CD4-positive, alpha-beta T cell (primary cell): ENCODE results near the gene ORC3. TPM values are rescaled to one million over a fixed set of nuclear protein-coding genes. Genes with fewer than 3 reads are reported as not detected.
"Not testable (repeated sequence)": the region's sequence is repeated elsewhere in the genome, so short reads cannot be mapped to it uniquely, and the experiment has no call there.

ENCODE experiments used
- ATAC-seq: fragments of 200-7000 bp; cut with Tn5 transposase; one replicate; pipeline ENCODE4 v1.10.0; 2022; ENCODE audit warnings: mild to moderate bottlenecking; ENCODE audit not compliant: poor library complexity
- CTCF ChIA-PET: fragments of 350-600 bp; sonication (Branson Sonifier 250); formaldehyde crosslinking; loops from one replicate; lab custom pipeline; 2021; ENCODE audit warnings: antibody characterized with exemption, inconsistent platforms; lab: Charles Lee
- POLR2A ChIA-PET: fragments of 350-600 bp; sonication (Branson Sonifier 250); formaldehyde crosslinking; loops from one replicate; lab custom pipeline; 2021; ENCODE audit warnings: antibody characterized with exemption, inconsistent platforms; lab: Charles Lee
- DNase-seq, 14 experiments: peaks; one replicate each; pipeline ENCODE4 v3.0.0-alpha.2; 2013 to 2020; ENCODE audit warnings: mixed read lengths in 2 of 14
- H3K27ac ChIP-seq, 2 donors: one replicate each; pipeline versions ENCODE4 v1.5.1 to v1.7.0; 2013; ENCODE audit warnings: low read length in 2 of 2, low read depth in 1 of 2, mild to moderate bottlenecking in 1 of 2
- H3K27me3 ChIP-seq, 2 experiments: 1 replicate in 1 of 2; 2 replicates in 1 of 2; pipeline versions ENCODE4 v1.6.1 to v1.7.0; 2013; ENCODE audit warnings: low read length in 2 of 2, control low read depth in 1 of 2, mild to moderate bottlenecking in 1 of 2, moderate library complexity in 1 of 2; ENCODE audit not compliant: insufficient read depth in 2 of 2, control insufficient read depth in 1 of 2
- H3K36me3 ChIP-seq: one replicate; pipeline ENCODE4 v1.6.1; 2013; ENCODE audit warnings: low read length, control low read depth; ENCODE audit not compliant: insufficient read depth
- H3K4me1 ChIP-seq: one replicate; pipeline ENCODE4 v1.6.1; 2013; ENCODE audit warnings: low read length, control low read depth; ENCODE audit not compliant: insufficient read depth
- H3K4me3 ChIP-seq: one replicate; pipeline ENCODE4 v1.5.1; 2013; ENCODE audit warnings: mild to moderate bottlenecking, low read length, moderate library complexity
- H3K9me3 ChIP-seq, 2 experiments: 1 replicate in 1 of 2; 2 replicates in 1 of 2; pipeline versions ENCODE4 v1.6.1 to v1.7.0; 2013; ENCODE audit warnings: low read length in 2 of 2, mild to moderate bottlenecking in 2 of 2, control low read depth in 1 of 2, moderate library complexity in 1 of 2; ENCODE audit not compliant: control insufficient read depth in 1 of 2, insufficient read depth in 1 of 2
- H3K27ac Mint-ChIP-seq: one replicate; pipeline ENCODE4 v1.8.0; 2020; ENCODE audit warnings: mixed read lengths
- H3K27me3 Mint-ChIP-seq: one replicate; pipeline ENCODE4 v1.8.0; 2021; ENCODE audit warnings: mixed read lengths
- H3K36me3 Mint-ChIP-seq: one replicate; pipeline ENCODE4 v1.8.0; 2021; ENCODE audit warnings: low read depth, mixed read lengths
- H3K4me1 Mint-ChIP-seq: one replicate; pipeline ENCODE4 v1.8.0; 2021; ENCODE audit warnings: low read depth, mixed read lengths
- H3K4me3 Mint-ChIP-seq: one replicate; pipeline ENCODE4 v1.8.0; 2020; ENCODE audit warnings: mild to moderate bottlenecking, mixed read lengths
- H3K9me3 Mint-ChIP-seq: one replicate; pipeline ENCODE4 v1.8.0; 2020; ENCODE audit warnings: mixed read lengths
- intact Hi-C, 2 experiments: fragments of 100-400 bp; cut with DNase I in 1 of 2; cut with micrococcal nuclease in 1 of 2; formaldehyde crosslinking; loops; one replicate each; pipeline versions ENCODE4 v1.15.1 to v1.9.0; 2023 to 2025; cut with DNase I, micrococcal nuclease
- total RNA-seq, 174 experiments: library from RNA in 2 of 174; stranded (reverse) in 2 of 174; gene quantifications; one replicate each; pipeline ENCODE4 v1.2.3 and lab custom pipeline; 2021 to 2026
- TF ChIP-seq, protein P1 (sequence below): fragments of 200-600 bp; IDR thresholded peaks from one replicate; pipeline ENCODE4 v1.8.0; 2022; ENCODE audit warnings: antibody characterized with exemption, mild to moderate bottlenecking

Gene ORC3
- total RNA-seq, 2 experiments from 2014 or later, result 12.1 to 12.9 TPM

DNA sequence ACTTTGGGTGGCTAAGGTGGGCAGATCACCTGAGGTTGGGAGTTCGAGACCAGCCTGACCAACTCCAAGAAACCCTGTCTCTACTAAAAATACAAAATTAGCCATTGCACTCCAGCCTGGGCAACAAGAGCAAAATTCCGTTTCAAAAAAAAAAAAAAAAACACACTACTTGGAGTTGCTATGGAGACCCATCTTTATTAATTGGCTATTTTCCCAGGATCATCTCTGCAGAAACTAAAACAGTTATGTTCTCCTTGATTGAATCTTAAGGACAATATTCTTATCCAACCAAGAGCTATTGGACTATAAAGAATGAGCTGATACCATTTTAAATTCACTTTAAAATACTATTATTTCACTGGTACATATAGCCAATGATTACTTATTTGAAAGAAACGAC, 97.4 kb downstream of the ORC3 start:
- no peaks in the 10 kb centered on the region for H3K27me3 Mint-ChIP-seq
- ChIA-PET POLR2A (interaction anchor here (0.8 to 1.2 kb wide), 2 partner anchors 10 to 14 kb away, joined by 3 to 7 read pairs; partner anchors contain the start of gene AKIRIN2), CTCF (interaction anchor here (1.0 kb wide), 1 partner anchor 34 kb away, joined by 3 read pairs; no protein-coding TSS in a partner anchor)
- Histone ChIP-seq H3K9me3 (no peaks in the 10 kb centered on the region), H3K4me3 (no peak overlapping the region), H3K4me1 (peaks cover 40% of the 10 kb centered on the region), H3K36me3 (peaks cover 7% of the 10 kb centered on the region), H3K27ac (no peak overlapping the region), H3K27me3 (no peaks in the 10 kb centered on the region)
- ATAC-seq, result no peak
- no peaks in the 10 kb centered on the region for H3K9me3 Mint-ChIP-seq
- intact Hi-C loops, result no loop called here
- DNase-seq, result no peak
- TF ChIP-seq, protein P1, sequence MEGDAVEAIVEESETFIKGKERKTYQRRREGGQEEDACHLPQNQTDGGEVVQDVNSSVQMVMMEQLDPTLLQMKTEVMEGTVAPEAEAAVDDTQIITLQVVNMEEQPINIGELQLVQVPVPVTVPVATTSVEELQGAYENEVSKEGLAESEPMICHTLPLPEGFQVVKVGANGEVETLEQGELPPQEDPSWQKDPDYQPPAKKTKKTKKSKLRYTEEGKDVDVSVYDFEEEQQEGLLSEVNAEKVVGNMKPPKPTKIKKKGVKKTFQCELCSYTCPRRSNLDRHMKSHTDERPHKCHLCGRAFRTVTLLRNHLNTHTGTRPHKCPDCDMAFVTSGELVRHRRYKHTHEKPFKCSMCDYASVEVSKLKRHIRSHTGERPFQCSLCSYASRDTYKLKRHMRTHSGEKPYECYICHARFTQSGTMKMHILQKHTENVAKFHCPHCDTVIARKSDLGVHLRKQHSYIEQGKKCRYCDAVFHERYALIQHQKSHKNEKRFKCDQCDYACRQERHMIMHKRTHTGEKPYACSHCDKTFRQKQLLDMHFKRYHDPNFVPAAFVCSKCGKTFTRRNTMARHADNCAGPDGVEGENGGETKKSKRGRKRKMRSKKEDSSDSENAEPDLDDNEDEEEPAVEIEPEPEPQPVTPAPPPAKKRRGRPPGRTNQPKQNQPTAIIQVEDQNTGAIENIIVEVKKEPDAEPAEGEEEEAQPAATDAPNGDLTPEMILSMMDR, result no peak
- H3K4me3 Mint-ChIP-seq, result no peak overlapping the region
- H3K4me1 Mint-ChIP-seq, result peaks cover 81% of the 10 kb centered on the region
- H3K27ac Mint-ChIP-seq, result no peak overlapping the region
- peaks cover 35% of the 10 kb centered on the region for H3K36me3 Mint-ChIP-seq

- not testable (repeated sequence) for DNase-seq, H3K4me3 Mint-ChIP-seq
- POLR2A ChIA-PET, result interaction anchor here (0.8 to 1.2 kb wide), 2 partner anchors 9 to 14 kb away, joined by 3 to 7 read pairs; partner anchors contain the start of gene AKIRIN2
Observed at GRCh38 chr6:87687893-87688292, 98.0 kb downstream of the ORC3 start.

DNA sequence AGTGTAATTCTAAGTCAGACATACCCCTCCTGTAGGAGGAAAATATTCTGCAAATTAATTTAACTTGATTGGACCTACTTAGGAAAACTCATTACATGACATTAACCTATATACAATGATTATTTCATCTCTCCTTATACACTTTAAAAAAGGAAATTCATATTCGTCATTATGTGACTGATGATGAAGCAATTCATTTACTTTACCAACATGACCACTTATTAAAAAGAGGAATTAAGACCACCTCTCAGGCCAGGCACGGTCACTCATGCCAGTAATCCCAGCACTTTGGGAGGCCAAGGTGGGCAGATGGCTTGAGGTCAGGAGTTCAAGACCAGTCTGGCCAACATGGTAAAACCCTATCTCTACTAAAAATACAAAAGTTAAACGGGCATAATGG, 100.5 kb downstream of the ORC3 start:
- peaks cover 40% of the 10 kb centered on the region for H3K4me1 ChIP-seq
- intact Hi-C loops, result no loop called here
- ATAC-seq (no peak), DNase-seq (no peak)
- no peak overlapping the region for H3K4me3 ChIP-seq
- Mint-ChIP-seq H3K9me3 (no peaks in the 10 kb centered on the region), H3K27ac (peak overlapping the region; percentile 10), H3K27me3 (no peaks in the 10 kb centered on the region), H3K4me3 (no peak overlapping the region), H3K36me3 (peaks cover 26% of the 10 kb centered on the region), H3K4me1 (peaks cover 80% of the 10 kb centered on the region)
- TF ChIP-seq, protein P1, result no peak
- H3K36me3 ChIP-seq, result peaks cover 7% of the 10 kb centered on the region
- POLR2A ChIA-PET, result interaction anchor here (4.1 kb wide), 1 partner anchor 11 kb away, joined by 20 read pairs; the partner anchor contains the start of gene AKIRIN2
- CTCF ChIA-PET, result no interaction called here
- H3K27me3 ChIP-seq, result no peaks in the 10 kb centered on the region
- H3K27ac ChIP-seq, result no peak overlapping the region
- no peaks in the 10 kb centered on the region for H3K9me3 ChIP-seq

More at GRCh38 chr6:87687893-87688292, 98.0 kb downstream of the ORC3 start:
- peaks cover 39% of the 10 kb centered on the region for H3K4me1 ChIP-seq
- ATAC-seq, intact Hi-C loops, H3K27ac Mint-ChIP-seq, H3K4me3 ChIP-seq, H3K27me3 ChIP-seq, H3K9me3 Mint-ChIP-seq, H3K9me3 ChIP-seq, H3K27ac ChIP-seq, H3K36me3 ChIP-seq, H3K27me3 Mint-ChIP-seq: not testable (repeated sequence)
- H3K4me1 Mint-ChIP-seq, result peaks cover 80% of the 10 kb centered on the region
- CTCF ChIA-PET, result interaction anchor here (1.0 kb wide), 1 partner anchor 35 kb away, joined by 3 read pairs; no protein-coding TSS in a partner anchor
- H3K36me3 Mint-ChIP-seq, result peaks cover 29% of the 10 kb centered on the region

DNA sequence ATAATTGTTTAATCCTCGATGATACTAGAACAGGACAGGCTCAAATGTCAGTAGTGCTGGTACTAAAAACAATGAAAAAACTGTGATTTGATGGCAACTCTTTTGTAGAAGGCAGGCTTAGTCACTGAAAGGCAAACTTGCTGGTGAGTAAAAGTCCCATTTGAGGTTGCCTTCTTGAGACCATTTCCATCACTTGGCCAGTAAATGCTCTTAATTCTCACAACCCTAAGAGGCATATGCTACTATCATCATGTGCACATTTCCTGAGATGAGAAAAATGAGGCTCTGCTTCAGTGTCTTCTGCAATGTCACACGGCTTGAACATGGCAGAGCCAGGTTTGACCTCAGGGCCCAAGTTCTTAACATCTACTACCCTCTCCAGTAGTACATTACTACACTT, 102.2 kb downstream of the ORC3 start:
- ChIA-PET CTCF (no interaction called here), POLR2A (interaction anchor here (0.8 to 4.1 kb wide), 2 partner anchors 10 kb away, joined by 3 to 20 read pairs; partner anchors contain the start of gene AKIRIN2)
- H3K27ac Mint-ChIP-seq, result peak overlapping the region; percentile 58
- peaks cover 76% of the 10 kb centered on the region for H3K4me1 Mint-ChIP-seq
- no peaks in the 10 kb centered on the region for H3K27me3 Mint-ChIP-seq
- TF ChIP-seq, protein P1, result no peak
- no peak overlapping the region for H3K27ac ChIP-seq
- no peak for DNase-seq
- no peaks in the 10 kb centered on the region for H3K9me3 ChIP-seq
- peaks cover 7% of the 10 kb centered on the region for H3K36me3 ChIP-seq
- H3K9me3 Mint-ChIP-seq, result no peaks in the 10 kb centered on the region
- H3K36me3 Mint-ChIP-seq, result peaks cover 24% of the 10 kb centered on the region
- H3K27me3 ChIP-seq, result no peaks in the 10 kb centered on the region
- H3K4me1 ChIP-seq, result peaks cover 48% of the 10 kb centered on the region
- ATAC-seq, result no peak
- no peak overlapping the region for H3K4me3 Mint-ChIP-seq
- intact Hi-C loops, result no loop called here
- no peak overlapping the region for H3K4me3 ChIP-seq

DNA sequence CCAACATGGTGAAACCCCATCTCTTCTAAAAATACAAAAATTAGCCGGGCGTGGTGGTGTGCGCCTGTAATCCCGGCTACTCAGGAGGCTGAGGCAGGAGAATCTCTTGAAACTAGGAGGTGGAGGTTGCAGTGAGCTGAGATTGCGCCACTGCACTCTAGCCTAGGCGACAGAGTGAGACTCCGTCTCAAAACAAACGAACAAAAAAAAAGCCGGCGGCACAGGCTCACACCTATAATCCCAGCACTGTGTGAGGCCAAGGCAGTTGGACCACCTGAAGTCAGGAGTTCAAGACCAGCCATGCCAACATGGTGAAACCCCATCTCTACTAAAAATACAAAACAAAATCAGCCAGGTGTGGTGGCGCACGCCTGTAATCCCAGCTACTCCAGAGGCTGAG, 106.9 kb downstream of the ORC3 start:
- not testable (repeated sequence) for ATAC-seq

More for the DNA sequence above, 106.9 kb downstream of the ORC3 start:
- Mint-ChIP-seq H3K36me3 (peaks cover 26% of the 10 kb centered on the region), H3K4me1 (peaks cover 80% of the 10 kb centered on the region)
- intact Hi-C loops, H3K9me3 Mint-ChIP-seq, H3K9me3 ChIP-seq, H3K27ac Mint-ChIP-seq, H3K36me3 ChIP-seq, CTCF ChIA-PET, H3K4me3 ChIP-seq, H3K27me3 Mint-ChIP-seq, H3K27me3 ChIP-seq, DNase-seq, H3K4me3 Mint-ChIP-seq, H3K27ac ChIP-seq: not testable (repeated sequence)
- POLR2A ChIA-PET, result interaction anchor here (1.0 to 4.2 kb wide), 4 partner anchors 9 to 107 kb away, joined by 3 to 23 read pairs (median 4); partner anchors contain the start of genes ORC3 and RARS2
- peaks cover 29% of the 10 kb centered on the region for H3K4me1 ChIP-seq
